GM19468 (cell line): ENCODE measurements around the gene ABCA6.
"Not testable (repeated sequence)": the region's sequence is repeated elsewhere in the genome, so short reads cannot be mapped to it uniquely, and the experiment has no call there.

Source experiments
- ATAC-seq: cut with Tn5 transposase; IDR thresholded peaks from one replicate; pipeline ENCODE4 v1.9.1; 2021; ENCODE audit warnings: mild to moderate bottlenecking, moderate library complexity, moderate number of reproducible peaks; ENCODE audit not compliant: unreplicated experiment; ENCODE audit errors: extremely low read depth

ABCA6 gene

GRCh38 chr17:69141431-69142174 lies at the start of gene ABCA6:
Gene ABCA6, minus strand, starts transcription at chr17:69141895. Its CDS starts 1,192 bp downstream, at chr17:69140703.
- ATAC-seq, result no peak

GRCh38 chr17:69188796-69189195 lies 47.1 kb upstream of the ABCA6 start:
- ATAC-seq, result no peak

GRCh38 chr17:69188064-69188463 lies 46.4 kb upstream of the ABCA6 start:
- no peak for ATAC-seq

- ATAC-seq, result no peak
Observed at GRCh38 chr17:69187294-69187693, 45.6 kb upstream of the ABCA6 start.

GRCh38 chr17:69179227-69179952 lies 37.7 kb upstream of the ABCA6 start:
- ATAC-seq, result no peak

- ATAC-seq, result no peak
Observed at GRCh38 chr17:69176457-69176795, 34.7 kb upstream of the ABCA6 start.

GRCh38 chr17:69175625-69176456 lies 34.1 kb upstream of the ABCA6 start:
- no peak for ATAC-seq

- no peak for ATAC-seq
Observed at GRCh38 chr17:69175262-69175624, 33.5 kb upstream of the ABCA6 start.

GRCh38 chr17:69173118-69173517 lies 31.4 kb upstream of the ABCA6 start:
- ATAC-seq, result no peak

- ATAC-seq, result no peak
Observed at GRCh38 chr17:69170377-69170776, 28.7 kb upstream of the ABCA6 start.

GRCh38 chr17:69168642-69169041 lies 26.9 kb upstream of the ABCA6 start:
- ATAC-seq, result not testable (repeated sequence)

- ATAC-seq, result no peak
Observed at GRCh38 chr17:69166957-69167356, 25.3 kb upstream of the ABCA6 start.

GRCh38 chr17:69164206-69164605 lies 22.5 kb upstream of the ABCA6 start:
- no peak for ATAC-seq

- ATAC-seq, result no peak
Observed at GRCh38 chr17:69159418-69159817, 17.7 kb upstream of the ABCA6 start.

- no peak for ATAC-seq
Observed at GRCh38 chr17:69154267-69154666, 12.6 kb upstream of the ABCA6 start.

- ATAC-seq, result no peak
Observed at GRCh38 chr17:69150333-69150732, 8.6 kb upstream of the ABCA6 start.

GRCh38 chr17:69147460-69147859 lies 5.8 kb upstream of the ABCA6 start:
- no peak for ATAC-seq

- no peak for ATAC-seq
Observed at GRCh38 chr17:69144331-69145255, 2.9 kb upstream of the ABCA6 start.

- no peak for ATAC-seq
Observed at GRCh38 chr17:69143683-69144231, 2.1 kb upstream of the ABCA6 start.

GRCh38 chr17:69143151-69143550 lies 1.5 kb upstream of the ABCA6 start:
- no peak for ATAC-seq
